ENCODE data around the gene OR10A4. TPM values are rescaled to one million over a fixed set of nuclear protein-coding genes. Genes with fewer than 3 reads are reported as not detected.
"Not testable (repeated sequence)": the region's sequence is repeated elsewhere in the genome, so short reads cannot be mapped to it uniquely, and the experiment has no call there.

OR10A4 gene
- total and polyA plus RNA-seq, 2 experiments from 2014 or later, result not detected

GRCh38 chr11:6862961-6863360 lies 13.5 kb upstream of the OR10A4 start, which contains the start of gene OR10A2:
TSS of gene OR10A2 (plus strand) at chr11:6863057. CDS start at chr11:6869755, 6,698 bp downstream.
- H3K4me3 ChIP-seq, result no peak within 1 kb of the TSS
- H3K9me3 ChIP-seq (ENCODE audit: low read depth), result no peaks in the 10 kb centered on the region
- TF ChIP-seq, protein P1, sequence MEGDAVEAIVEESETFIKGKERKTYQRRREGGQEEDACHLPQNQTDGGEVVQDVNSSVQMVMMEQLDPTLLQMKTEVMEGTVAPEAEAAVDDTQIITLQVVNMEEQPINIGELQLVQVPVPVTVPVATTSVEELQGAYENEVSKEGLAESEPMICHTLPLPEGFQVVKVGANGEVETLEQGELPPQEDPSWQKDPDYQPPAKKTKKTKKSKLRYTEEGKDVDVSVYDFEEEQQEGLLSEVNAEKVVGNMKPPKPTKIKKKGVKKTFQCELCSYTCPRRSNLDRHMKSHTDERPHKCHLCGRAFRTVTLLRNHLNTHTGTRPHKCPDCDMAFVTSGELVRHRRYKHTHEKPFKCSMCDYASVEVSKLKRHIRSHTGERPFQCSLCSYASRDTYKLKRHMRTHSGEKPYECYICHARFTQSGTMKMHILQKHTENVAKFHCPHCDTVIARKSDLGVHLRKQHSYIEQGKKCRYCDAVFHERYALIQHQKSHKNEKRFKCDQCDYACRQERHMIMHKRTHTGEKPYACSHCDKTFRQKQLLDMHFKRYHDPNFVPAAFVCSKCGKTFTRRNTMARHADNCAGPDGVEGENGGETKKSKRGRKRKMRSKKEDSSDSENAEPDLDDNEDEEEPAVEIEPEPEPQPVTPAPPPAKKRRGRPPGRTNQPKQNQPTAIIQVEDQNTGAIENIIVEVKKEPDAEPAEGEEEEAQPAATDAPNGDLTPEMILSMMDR (IDR thresholded peaks at IDR 0.05; ENCODE audit: low read depth, low read length), result no peak
- H3K27me3 ChIP-seq, result no peaks in the 10 kb centered on the region
- no peaks in the 10 kb centered on the region for H3K4me1 ChIP-seq (ENCODE audit: low read depth)
- no peaks in the 10 kb centered on the region for H3K36me3 ChIP-seq
- DNase-seq (ENCODE audit: low read depth in 1 of 2, low spot score in 1 of 2), result peak in 1 of 2 donors; percentile 13
- no peak within 1 kb of the TSS for H3K27ac ChIP-seq

- no peaks in the 10 kb centered on the region for H3K9me3 ChIP-seq (ENCODE audit: low read depth)
- no peaks in the 10 kb centered on the region for H3K27me3 ChIP-seq
- TF ChIP-seq, protein P1 (IDR thresholded peaks at IDR 0.05; ENCODE audit: low read depth, low read length), result no peak
- H3K4me3 ChIP-seq, result no peak overlapping the region
- DNase-seq (ENCODE audit: low read depth in 1 of 2, low spot score in 1 of 2), result no peak
- H3K36me3 ChIP-seq, result no peaks in the 10 kb centered on the region
- no peak overlapping the region for H3K27ac ChIP-seq
- H3K4me1 ChIP-seq (ENCODE audit: low read depth), result no peaks in the 10 kb centered on the region
Measured at GRCh38 chr11:6864438-6864837, 12.0 kb upstream of the OR10A4 start.

GRCh38 chr11:6871278-6871677 lies 5.1 kb upstream of the OR10A4 start:
- Histone ChIP-seq H3K27me3 (no peaks in the 10 kb centered on the region), H3K4me3 (no peak overlapping the region), H3K4me1 (ENCODE audit: low read depth) (no peaks in the 10 kb centered on the region), H3K36me3 (no peaks in the 10 kb centered on the region), H3K9me3 (ENCODE audit: low read depth) (no peaks in the 10 kb centered on the region), H3K27ac (no peak overlapping the region)
- TF ChIP-seq, protein P1 (IDR thresholded peaks at IDR 0.05; ENCODE audit: low read depth, low read length), result no peak
- no peak for DNase-seq (ENCODE audit: low read depth in 1 of 2, low spot score in 1 of 2)

GRCh38 chr11:6875761-6876160 lies 664 bp upstream of the OR10A4 start:
- Histone ChIP-seq H3K36me3 (no peaks in the 10 kb centered on the region), H3K9me3 (ENCODE audit: low read depth) (no peaks in the 10 kb centered on the region), H3K27me3 (no peaks in the 10 kb centered on the region), H3K4me3 (no peak overlapping the region), H3K4me1 (ENCODE audit: low read depth) (no peaks in the 10 kb centered on the region), H3K27ac (no peak overlapping the region)
- TF ChIP-seq, protein P1 (IDR thresholded peaks at IDR 0.05; ENCODE audit: low read depth, low read length), result no peak
- no peak for DNase-seq (ENCODE audit: low read depth in 1 of 2, low spot score in 1 of 2)

GRCh38 chr11:6876914-6877313 lies 489 bp downstream of the OR10A4 start:
- no peak overlapping the region for H3K27ac ChIP-seq
- no peaks in the 10 kb centered on the region for H3K4me1 ChIP-seq (ENCODE audit: low read depth)
- no peak for DNase-seq (ENCODE audit: low read depth in 1 of 2, low spot score in 1 of 2)
- H3K36me3 ChIP-seq, result no peaks in the 10 kb centered on the region
- no peaks in the 10 kb centered on the region for H3K27me3 ChIP-seq
- TF ChIP-seq, protein P1 (IDR thresholded peaks at IDR 0.05; ENCODE audit: low read depth, low read length), result no peak
- no peaks in the 10 kb centered on the region for H3K9me3 ChIP-seq (ENCODE audit: low read depth)
- no peak overlapping the region for H3K4me3 ChIP-seq

DNA sequence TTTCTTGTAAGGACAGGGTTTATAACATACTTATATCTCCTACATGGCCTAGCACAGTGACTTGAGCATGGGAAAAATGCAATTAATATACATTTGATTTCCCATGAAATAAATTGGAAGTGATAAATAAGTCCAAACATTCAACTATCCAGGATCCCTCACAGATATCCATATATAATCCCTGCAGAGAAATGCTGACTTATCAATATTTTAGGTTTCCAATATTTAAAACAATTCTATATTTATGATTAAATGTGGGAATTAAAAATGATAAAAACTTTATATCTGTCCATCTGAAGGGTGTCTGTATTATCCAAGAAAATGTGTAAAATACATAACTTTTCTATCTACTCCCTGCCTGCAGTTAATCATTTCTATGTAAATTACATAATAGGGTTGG lies 6.3 kb downstream of the OR10A4 start:
- Histone ChIP-seq H3K36me3 (no peaks in the 10 kb centered on the region), H3K4me1 (ENCODE audit: low read depth) (no peaks in the 10 kb centered on the region), H3K27me3 (no peaks in the 10 kb centered on the region), H3K4me3 (no peak overlapping the region), H3K27ac (no peak overlapping the region), H3K9me3 (ENCODE audit: low read depth) (no peaks in the 10 kb centered on the region)
- DNase-seq (ENCODE audit: low read depth in 1 of 2, low spot score in 1 of 2), result no peak
- TF ChIP-seq, protein P1 (IDR thresholded peaks at IDR 0.05; ENCODE audit: low read depth, low read length), result no peak

- H3K4me1 ChIP-seq (ENCODE audit: low read depth); H3K4me3 ChIP-seq; DNase-seq (ENCODE audit: low read depth in 1 of 2, low spot score in 1 of 2); H3K27me3 ChIP-seq; H3K36me3 ChIP-seq; H3K9me3 ChIP-seq (ENCODE audit: low read depth); H3K27ac ChIP-seq: not testable (repeated sequence)
Measured at GRCh38 chr11:6887711-6888110, 11.3 kb downstream of the OR10A4 start.

All from cardiac muscle cell (in vitro differentiated cells and primary cell).